CD4-positive, alpha-beta T cell treated with Interleukin-15 for 4 hours (primary cell): Measurements from ENCODE around the gene GAB1.

Source experiments
- DNase-seq: peaks from one replicate; pipeline ENCODE4 v3.0.0-alpha.2; 2020; ENCODE audit warnings: low spot score

Gene GAB1

GRCh38 chr4:143417679-143418403, 81.2 kb downstream of the GAB1 start:
- no peak for DNase-seq

GRCh38 chr4:143420227-143420626, 83.6 kb downstream of the GAB1 start:
- no peak for DNase-seq

- no peak for DNase-seq
Observed at GRCh38 chr4:143421609-143422008, 84.9 kb downstream of the GAB1 start.

GRCh38 chr4:143424276-143424675, 87.6 kb downstream of the GAB1 start:
- DNase-seq: no peak

- DNase-seq: no peak
Observed at GRCh38 chr4:143431526-143432257, 95.0 kb downstream of the GAB1 start.

GRCh38 chr4:143432258-143432591, 95.5 kb downstream of the GAB1 start:
- no peak for DNase-seq

GRCh38 chr4:143433231-143433630, 96.6 kb downstream of the GAB1 start:
- no peak for DNase-seq

GRCh38 chr4:143435955-143436354, 99.3 kb downstream of the GAB1 start:
- DNase-seq: no peak

- no peak for DNase-seq
Observed at GRCh38 chr4:143437476-143437875, 100.8 kb downstream of the GAB1 start.

GRCh38 chr4:143437937-143438336, 101.3 kb downstream of the GAB1 start:
- DNase-seq: no peak

GRCh38 chr4:143438710-143439109, 102.0 kb downstream of the GAB1 start:
- no peak for DNase-seq

GRCh38 chr4:143441109-143441508, 104.4 kb downstream of the GAB1 start:
- no peak for DNase-seq

GRCh38 chr4:143441678-143442077, 105.0 kb downstream of the GAB1 start:
- DNase-seq: no peak

- DNase-seq: no peak
Observed at GRCh38 chr4:143443728-143444127, 107.1 kb downstream of the GAB1 start.

GRCh38 chr4:143451186-143451585, 114.5 kb downstream of the GAB1 start:
- no peak for DNase-seq

- no peak for DNase-seq
Observed at GRCh38 chr4:143455211-143455610, 118.5 kb downstream of the GAB1 start.

GRCh38 chr4:143458966-143459365, 122.3 kb downstream of the GAB1 start:
- DNase-seq: no peak

GRCh38 chr4:143473334-143474126, 136.9 kb downstream of the GAB1 start:
- DNase-seq: no peak

- no peak for DNase-seq
Observed at GRCh38 chr4:143477487-143477886, 140.8 kb downstream of the GAB1 start.

- DNase-seq: no peak
Observed at GRCh38 chr4:143481361-143481760, 144.7 kb downstream of the GAB1 start.

GRCh38 chr4:143482840-143483239, 146.2 kb downstream of the GAB1 start:
- no peak for DNase-seq

GRCh38 chr4:143486314-143486713, 149.6 kb downstream of the GAB1 start:
- DNase-seq: no peak

GRCh38 chr4:143488687-143489086, 152.0 kb downstream of the GAB1 start:
- DNase-seq: no peak
